HepG2 (cell line): Measurements from ENCODE around the gene PDZD2. TPM values are rescaled to one million over a fixed set of nuclear protein-coding genes. Genes with fewer than 3 reads are reported as not detected.

Experiments used
- ATAC-seq: fragments of 200-7000 bp; cut with Tn5 transposase; 3 replicates; pipeline ENCODE4 v1.9.1; 2020; ENCODE audit warnings: mild to moderate bottlenecking, moderate library complexity
- BruUV-seq: library from RNA; stranded (reverse); fragments of 400-500 nt; replicated peaks from 2 replicates; lab custom pipeline; 2021; lab: Mats Ljungman, UMichigan
- CTCF ChIA-PET: fragments of 300-600 bp; formaldehyde crosslinking; extraction: SDS; loops from one replicate; lab custom pipeline; 2021; ENCODE audit warnings: low total read pairs, inconsistent platforms, low intra/inter-chr PET ratio; lab: Yijun Ruan, JAX
- POLR2A ChIA-PET: fragments of 350-600 bp; sonication (Branson Sonifier 250); formaldehyde crosslinking; loops from one replicate; lab custom pipeline; 2020; ENCODE audit warnings: antibody characterized with exemption, inconsistent platforms; lab: Yijun Ruan, JAX
- DNase-seq: peaks from one replicate; pipeline ENCODE4 v3.0.0-alpha.2; 2015; ENCODE audit warnings: low spot score
- FAIRE-seq: peaks from 3 replicates; lab custom pipeline; 2011; peaks lifted over from hg19 to GRCh38; lab: Jason Lieb, UNC
- H2AFZ ChIP-seq: one replicate; pipeline ENCODE4 v1.6.1; 2011; ENCODE audit warnings: low read length, inconsistent platforms
- H3K27ac ChIP-seq: fragments of 300-600 bp; 3 replicates; pipeline ENCODE4 v1.8.0; 2011; ENCODE audit warnings: mixed run types, mild to moderate bottlenecking, mixed read lengths, low read length, inconsistent platforms; ENCODE audit not compliant: insufficient read depth; ENCODE audit errors: extremely low read length
- H3K27me3 ChIP-seq, 2 experiments: fragments of 200-600 bp in 1 of 2; 2 replicates in 1 of 2; 3 replicates in 1 of 2; pipeline versions ENCODE4 v1.6.0 to v1.8.0; 2011; ENCODE audit warnings: low read length in 2 of 2, mild to moderate bottlenecking in 2 of 2, moderate library complexity in 2 of 2, inconsistent platforms in 1 of 2; ENCODE audit not compliant: insufficient read depth in 2 of 2, control insufficient read depth in 1 of 2
- H3K36me3 ChIP-seq, 2 experiments: fragments of 200-600 bp in 1 of 2; replicated peaks in 1 of 2; 2 replicates in 1 of 2; 3 replicates in 1 of 2; pipeline versions ENCODE4 v1.5.1 to v1.8.0; 2011; ENCODE audit warnings: low read length in 2 of 2, inconsistent platforms in 1 of 2; ENCODE audit not compliant: insufficient read depth in 2 of 2, control insufficient read depth in 1 of 2
- H3K4me1 ChIP-seq: 2 replicates; pipeline ENCODE4 v1.5.1; 2012; ENCODE audit warnings: low read length, inconsistent platforms; ENCODE audit not compliant: insufficient read depth
- H3K4me2 ChIP-seq: 2 replicates; pipeline ENCODE4 v1.6.0; 2011; ENCODE audit warnings: low read depth, low read length, inconsistent platforms
- H3K4me3 ChIP-seq, 3 experiments: fragments of 200-600 bp in 1 of 3; sonication (generic), shearing (Covaris generic) in 1 of 3; replicated peaks in 1 of 3; 2 replicates each; pipeline ENCODE4 v1.5.1; 2011 to 2016; ENCODE audit warnings: low read length in 3 of 3, inconsistent platforms in 2 of 3, low read depth in 2 of 3, mild to moderate bottlenecking in 2 of 3, control low read depth in 1 of 3, mixed read lengths in 1 of 3; ENCODE audit not compliant: insufficient read depth in 1 of 3
- H3K79me2 ChIP-seq: one replicate; pipeline ENCODE4 v1.6.1; 2011; ENCODE audit warnings: low read length, inconsistent platforms; ENCODE audit not compliant: insufficient read depth
- H3K9ac ChIP-seq: 2 replicates; pipeline ENCODE4 v1.6.0; 2011; ENCODE audit warnings: mild to moderate bottlenecking, low read depth, low read length, inconsistent platforms; ENCODE audit not compliant: insufficient read depth
- H3K9me3 ChIP-seq: 2 replicates; pipeline ENCODE4 v1.5.1; 2012; ENCODE audit warnings: mild to moderate bottlenecking, low read length
- H4K20me1 ChIP-seq: 2 replicates; pipeline ENCODE4 v1.6.0; 2011; ENCODE audit warnings: inconsistent platforms, mild to moderate bottlenecking, low read length, moderate library complexity; ENCODE audit not compliant: insufficient read depth
- EZH2 ChIP-seq: conservative IDR thresholded peaks from 2 replicates; pipeline ENCODE4 v1.6.1; 2012; ENCODE audit warnings: mild to moderate bottlenecking, low read depth, low read length, moderate library complexity
- KDM5A ChIP-seq: fragments of 200-600 bp; sonication (generic); IDR thresholded peaks from 2 replicates; pipeline ENCODE4 v1.7.0; 2018; ENCODE audit warnings: antibody characterized with exemption, mild to moderate bottlenecking, low read length, borderline replicate concordance
- NR1H2 ChIP-seq: sonication (generic); formaldehyde crosslinking; IDR thresholded peaks from 2 replicates; pipeline ENCODE4 v1.8.1; 2022; ENCODE audit warnings: low read depth, missing genetic modification reagents, borderline replicate concordance
- ZNF318 ChIP-seq: sonication (generic); formaldehyde crosslinking; IDR thresholded peaks from 2 replicates; pipeline ENCODE4 v1.4.0; 2020; ENCODE audit warnings: mild to moderate bottlenecking, missing genetic modification reagents
- WGBS: methylation state at CpG from one replicate; pipeline ENCODE4 v1.1.6; 2017; ENCODE audit warnings: low lambda C conversion rate; 5-methylcytosine and 5-hydroxymethylcytosine counted together
- in situ Hi-C: cut with HindIII; loops from 2 replicates; pipeline ENCODE4 v1.10.0; 2017; ENCODE audit warnings: low pct_unique_long_range_greater_than_20kb; ENCODE audit not compliant: extremely low pct_ligation_motif_present
- intact Hi-C: fragments of 100-400 bp; cut with micrococcal nuclease; formaldehyde crosslinking; loops from one replicate; pipeline ENCODE4 v1.10.0; 2022; ENCODE audit not compliant: unreplicated experiment
- polyA plus RNA-seq, 8 experiments: library from polyadenylated mRNA; depleted of rRNA in 3 of 8; stranded (reverse) in 7 of 8; unstranded in 1 of 8; fragments of >200 nt; fragmentation: Illumina TruSeq in 4 of 8; extraction: Trizol in 4 of 8; gene quantifications; 2 replicates each; pipeline versions ENCODE4 v1.2.1 to v1.2.3, GENCODE V29; 2011 to 2016; ENCODE audit warnings: low read depth in 4 of 8, missing spikeins in 1 of 8, mixed read lengths in 1 of 8; ENCODE audit not compliant: insufficient read depth in 1 of 8
- total RNA-seq, 5 experiments: library from RNA; depleted of rRNA; stranded (reverse); fragments of >200 nt; fragmentation: Illumina TruSeq; extraction: Trizol; gene quantifications; 2 replicates each; pipeline ENCODE4 v1.2.3, GENCODE V29; 2016; ENCODE audit warnings: low read depth in 1 of 5

Gene PDZD2
- total and polyA plus RNA-seq, 2 of the 13 experiments (the other 11 are each of a cell fraction or from before 2014, with no cell fraction given) = 0.04 TPM; not detected in 1

- BruUV-seq = no TSS peak
- intact Hi-C loops (no loop called here), in situ Hi-C loops (no loop called here)
- Histone ChIP-seq H3K4me3 (peak overlapping the region in 1 of 3 experiments; percentile 17; a peak in 1 of 6 replicates), H3K27me3 (peaks cover 12 to 37% of the 10 kb centered on the region in 2 experiments), H3K4me2 (peak overlapping the region; percentile 25; the same call in 1 of the 2 replicates), H3K9ac (no peak overlapping the region), H3K79me2 (no peaks in the 10 kb centered on the region), H3K27ac (no peak overlapping the region), H3K4me1 (no peaks in the 10 kb centered on the region), H3K36me3 (no peaks in the 10 kb centered on the region), H2AFZ (no peak overlapping the region), H4K20me1 (no peaks in the 10 kb centered on the region), H3K9me3 (peaks cover 25% of the 10 kb centered on the region)
- no peak for FAIRE-seq
- 38% methylated on average over 20 of the region's 31 CpGs for WGBS
- POLR2A ChIA-PET = no interaction called here
- ATAC-seq = peak; percentile 42; the same call in 2 of the 3 replicates
- TF ChIP-seq NR1H2 (no peak), EZH2 (peak; percentile 20; the same call in 1 of the 2 replicates)
- CTCF ChIA-PET = no interaction called here
- DNase-seq = no peak
Observed at GRCh38 chr5:31855134-31856040, 216.5 kb downstream of the PDZD2 start.

GRCh38 chr5:31859096-31859495 lies 220.2 kb downstream of the PDZD2 start:
- FAIRE-seq (no peak), ATAC-seq (no peak), DNase-seq (no peak)
- H3K4me3 ChIP-seq = no peak overlapping the region
- BruUV-seq = no TSS peak
- no peak overlapping the region for H3K4me2 ChIP-seq
- no peaks in the 10 kb centered on the region for H3K4me1 ChIP-seq
- TF ChIP-seq ZNF318 (CRISPR knock-in tag) = no peak
- peak; percentile 33; the same call in 1 of the 2 replicates for TF ChIP-seq KDM5A
- no peaks in the 10 kb centered on the region for H3K79me2 ChIP-seq
- no peak overlapping the region for H3K9ac ChIP-seq
- no peak overlapping the region for H2AFZ ChIP-seq
- intact Hi-C loops = no loop called here
- no peaks in the 10 kb centered on the region for H4K20me1 ChIP-seq
- peaks cover 26% of the 10 kb centered on the region for H3K9me3 ChIP-seq
- no peak overlapping the region for H3K27ac ChIP-seq
- no peaks in the 10 kb centered on the region for H3K36me3 ChIP-seq
- ChIA-PET POLR2A (no interaction called here), CTCF (no interaction called here)
- H3K27me3 ChIP-seq = peaks cover 12 to 27% of the 10 kb centered on the region in 2 experiments
- in situ Hi-C loops = no loop called here
